Brain pericyte (primary cell): ENCODE measurements around the gene UBASH3A.

Source experiments
- DNase-seq: peaks from one replicate; pipeline ENCODE4 v3.0.0-alpha.2; 2012; ENCODE audit warnings: low read depth, low spot score

UBASH3A gene

GRCh38 chr21:42374864-42375499 is 28.7 kb upstream of the UBASH3A start:
- DNase-seq: no peak

- DNase-seq: no peak
Measured at GRCh38 chr21:42375506-42375905, 28.2 kb upstream of the UBASH3A start.

DNA sequence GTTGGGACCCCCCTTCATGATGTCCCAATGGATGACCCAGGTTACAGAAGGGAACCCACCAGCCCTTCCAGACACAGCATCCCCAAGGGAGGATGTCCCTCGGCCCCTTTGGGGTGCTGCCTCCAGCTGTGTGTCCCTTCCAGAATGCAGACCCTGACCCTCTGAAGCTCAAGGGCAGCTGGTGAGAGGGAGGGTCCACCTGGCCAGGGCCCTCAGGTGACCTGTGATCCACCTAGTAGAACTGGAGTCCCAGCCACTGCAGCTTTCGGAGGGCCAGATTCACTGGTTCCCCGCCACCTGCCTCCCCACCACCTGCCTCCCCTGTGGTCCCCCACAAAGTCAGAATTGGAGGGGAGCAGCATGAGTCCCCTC is 27.8 kb upstream of the UBASH3A start:
- no peak for DNase-seq

DNA sequence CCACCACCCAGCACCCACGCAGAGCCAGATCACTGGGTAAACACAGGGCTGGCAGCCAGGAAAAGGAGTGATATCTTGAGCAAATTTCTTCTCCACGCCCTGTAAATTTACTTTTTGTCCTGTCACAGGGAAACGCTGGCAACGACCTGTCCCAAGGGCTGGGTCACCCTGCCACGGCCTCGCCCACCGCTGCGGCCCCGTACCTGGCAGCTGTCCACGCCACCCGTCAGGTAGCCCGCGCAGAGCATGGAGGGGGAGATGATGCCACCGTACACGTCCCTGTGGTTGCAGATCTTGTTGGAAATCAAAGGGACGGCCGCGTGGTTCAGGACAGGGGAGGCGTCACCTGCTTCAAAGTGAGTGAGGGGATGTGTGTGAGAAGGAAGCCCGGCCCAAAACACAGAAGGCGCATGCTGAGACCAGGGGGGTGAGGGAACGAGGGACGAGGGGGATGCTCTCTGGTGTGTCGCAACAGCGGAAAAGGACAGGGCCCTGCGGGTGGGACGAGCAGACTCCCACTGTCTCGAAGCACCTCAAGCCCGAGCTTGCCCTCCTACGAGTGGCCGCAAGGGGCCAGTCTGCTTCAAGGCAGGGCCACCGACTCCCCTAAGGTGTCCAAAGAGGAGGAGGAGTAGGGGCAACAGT is 27.2 kb upstream of the UBASH3A start:
- DNase-seq: no peak

DNA sequence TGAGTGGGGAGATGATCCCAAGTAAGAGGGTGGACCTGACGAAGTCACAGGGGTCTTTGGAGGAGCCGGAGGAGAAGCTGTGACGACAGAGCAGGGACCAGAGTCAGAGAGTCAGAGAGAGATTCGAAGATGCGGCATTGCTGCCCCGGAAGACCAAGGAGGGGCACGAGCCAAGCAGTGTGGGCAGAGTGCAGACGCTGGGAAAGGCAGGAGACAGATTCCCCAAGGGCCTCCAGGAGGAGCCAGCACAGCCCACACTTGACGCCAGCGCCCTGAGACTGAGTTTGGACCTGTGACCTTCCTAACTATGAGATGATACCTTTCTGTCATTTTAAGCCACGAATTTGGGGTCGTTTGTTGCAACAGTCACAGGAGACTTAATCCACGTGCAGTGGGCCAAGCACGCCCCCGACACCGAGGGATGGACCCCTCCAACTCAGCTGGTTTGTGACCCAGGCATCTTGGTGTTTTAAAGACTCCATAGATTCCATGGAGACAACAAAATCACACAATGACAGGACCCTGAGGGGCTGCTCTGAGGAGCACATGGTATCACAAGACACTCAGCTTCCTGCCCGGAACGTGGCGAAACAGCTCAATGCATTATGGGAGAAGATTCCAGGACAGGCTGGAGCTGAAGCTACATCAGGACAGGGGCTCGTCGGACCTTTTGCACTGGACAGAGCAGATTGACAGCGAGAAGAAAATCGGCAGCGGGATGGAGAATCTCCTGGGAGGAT is 26.3 kb upstream of the UBASH3A start:
- DNase-seq: no peak

- no peak for DNase-seq
Measured at GRCh38 chr21:42377951-42378340, 25.8 kb upstream of the UBASH3A start.

DNA sequence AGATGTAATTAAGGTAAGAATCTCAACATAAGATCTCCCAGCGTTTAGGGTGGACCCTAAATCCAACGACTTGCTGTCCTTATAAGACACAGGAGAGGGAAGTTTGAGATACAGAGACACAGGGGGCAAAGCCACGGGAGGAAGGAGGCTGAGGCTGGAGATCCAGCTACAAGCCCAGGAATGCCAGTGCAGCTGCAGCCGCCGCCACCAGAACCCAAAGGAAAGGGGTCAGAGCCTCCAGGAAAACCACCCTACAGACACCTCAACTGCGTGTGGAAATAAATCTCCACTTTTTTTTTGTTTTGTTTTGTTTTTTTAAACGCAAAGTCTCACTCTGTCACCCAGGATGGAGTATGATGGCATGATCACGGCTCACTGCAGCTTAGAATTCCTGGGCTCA is 25.3 kb upstream of the UBASH3A start:
- DNase-seq: no peak

DNA sequence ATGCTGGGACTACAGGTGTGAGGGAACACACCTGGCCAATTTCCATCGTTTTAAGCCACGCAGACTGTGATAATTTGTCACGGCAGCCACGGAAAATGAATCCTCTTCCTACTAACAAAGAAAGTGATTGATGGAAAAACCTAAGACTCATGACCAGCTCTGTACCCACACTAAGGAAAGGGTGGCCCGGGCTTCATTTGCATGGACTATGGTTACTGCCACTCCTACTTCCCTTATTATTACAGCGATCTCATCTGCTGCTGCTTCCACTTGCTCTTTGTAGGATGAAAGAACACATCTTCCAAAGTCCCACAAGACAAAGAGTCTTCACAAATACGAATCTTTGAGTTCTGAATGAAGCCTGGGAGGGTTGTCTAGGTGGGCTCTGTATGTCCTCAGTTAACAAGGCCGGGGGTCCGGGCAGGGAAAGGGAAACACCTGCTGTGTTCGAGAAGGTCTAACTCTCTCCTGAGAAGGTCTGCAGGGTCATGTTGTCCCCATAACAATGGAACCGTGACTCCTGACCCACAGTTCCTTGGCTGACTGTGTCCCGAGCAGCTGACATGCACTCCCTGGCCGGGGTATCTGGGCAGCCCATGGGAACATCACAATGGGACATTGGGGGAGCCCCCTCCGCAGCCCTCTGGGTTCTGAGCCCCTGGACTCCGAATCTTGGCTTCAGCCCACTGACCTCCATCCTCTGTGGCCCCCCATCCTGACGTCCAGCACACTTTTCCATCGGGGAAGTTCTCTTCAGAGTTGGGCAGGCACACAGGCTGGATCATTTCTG is 24.1 kb upstream of the UBASH3A start:
- DNase-seq: no peak

GRCh38 chr21:42381347-42381984 is 22.2 kb upstream of the UBASH3A start:
- DNase-seq: no peak

DNA sequence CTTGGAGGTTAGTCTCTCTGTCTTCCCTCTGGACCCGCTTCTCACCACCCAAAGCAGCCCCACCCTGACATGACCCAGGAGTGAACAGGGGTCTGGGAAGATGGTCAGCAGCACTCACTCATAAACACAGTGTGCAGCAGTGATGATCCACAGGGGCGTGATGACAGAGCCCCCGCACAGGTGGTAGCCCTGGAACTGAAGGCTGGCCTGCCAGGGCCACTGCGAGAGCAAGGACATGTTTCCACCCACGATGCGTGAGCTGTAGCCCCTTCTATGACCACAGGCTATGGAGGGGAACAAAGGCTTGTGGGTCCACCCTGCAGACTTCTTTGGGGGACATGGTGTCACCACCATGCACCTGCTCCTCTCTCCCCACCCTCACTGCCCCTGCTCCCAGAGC is 20.8 kb upstream of the UBASH3A start:
- DNase-seq: no peak

DNA sequence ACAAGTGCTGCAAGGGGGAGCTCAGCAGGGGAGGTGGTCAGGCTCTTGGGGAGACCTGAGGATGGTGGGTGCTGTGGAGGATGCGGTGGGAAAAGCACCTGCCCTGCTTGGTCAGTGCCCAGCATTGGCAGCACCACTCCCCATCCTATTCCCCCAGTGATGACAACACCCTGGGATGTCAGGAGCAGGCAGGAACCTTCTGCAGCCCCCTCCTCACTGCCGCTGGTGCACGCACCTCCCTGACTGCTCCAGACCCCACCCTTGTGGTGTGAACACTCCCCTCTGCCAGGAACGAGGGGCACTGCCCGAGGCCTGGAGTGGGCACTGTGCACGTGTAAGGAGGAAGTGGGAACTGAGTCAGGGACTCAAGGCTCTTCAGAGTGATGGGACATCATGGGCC is 20.4 kb upstream of the UBASH3A start:
- no peak for DNase-seq

- no peak for DNase-seq
Measured at GRCh38 chr21:42384156-42384945, 19.4 kb upstream of the UBASH3A start.

DNA sequence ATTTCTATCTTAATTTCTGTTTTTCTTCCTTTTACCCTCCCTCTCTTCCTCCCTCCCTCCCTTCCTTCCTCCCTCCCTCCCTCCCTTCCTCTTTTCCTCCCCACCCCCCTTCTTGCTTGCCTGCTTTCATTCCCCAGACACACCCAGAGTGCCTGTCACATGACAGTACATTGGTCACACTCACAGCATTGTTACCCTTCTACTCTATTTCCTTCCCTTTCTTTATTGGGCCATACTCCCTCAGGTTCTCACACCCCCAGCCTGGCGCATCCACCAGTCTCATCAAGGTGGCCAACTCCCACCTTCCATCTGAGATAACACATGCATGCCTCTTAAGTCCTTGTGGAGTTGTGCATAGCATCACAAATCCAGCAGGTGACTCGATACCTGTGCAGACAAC is 18.7 kb upstream of the UBASH3A start:
- no peak for DNase-seq

- DNase-seq: no peak
Measured at GRCh38 chr21:42385619-42386018, 18.1 kb upstream of the UBASH3A start.

DNA sequence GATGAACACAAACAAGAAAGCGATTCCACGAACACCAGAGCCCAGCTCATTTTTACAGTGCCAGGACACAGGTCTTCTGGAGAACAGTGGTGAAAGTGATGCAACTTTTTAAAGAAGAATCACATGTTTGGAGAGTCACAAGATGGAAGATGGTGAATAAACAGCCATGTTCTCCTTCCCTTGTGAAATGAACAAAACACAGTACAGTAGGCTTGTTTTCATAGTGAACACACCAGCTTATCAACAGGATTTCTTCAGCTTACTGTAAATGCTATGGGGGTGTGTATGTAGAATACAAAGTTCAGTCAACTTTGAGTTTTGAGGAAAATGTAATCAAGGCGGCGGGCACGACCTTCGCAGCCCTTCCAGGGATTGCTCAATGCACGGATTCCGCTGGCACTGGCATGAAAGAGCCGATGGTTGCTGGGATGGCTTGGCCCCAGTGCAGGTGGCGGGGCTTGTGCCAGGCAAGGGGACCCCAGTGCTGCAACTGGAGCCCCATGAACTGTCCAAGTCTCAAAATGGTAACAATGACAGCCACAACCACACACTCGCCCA is 17.6 kb upstream of the UBASH3A start:
- no peak for DNase-seq

DNA sequence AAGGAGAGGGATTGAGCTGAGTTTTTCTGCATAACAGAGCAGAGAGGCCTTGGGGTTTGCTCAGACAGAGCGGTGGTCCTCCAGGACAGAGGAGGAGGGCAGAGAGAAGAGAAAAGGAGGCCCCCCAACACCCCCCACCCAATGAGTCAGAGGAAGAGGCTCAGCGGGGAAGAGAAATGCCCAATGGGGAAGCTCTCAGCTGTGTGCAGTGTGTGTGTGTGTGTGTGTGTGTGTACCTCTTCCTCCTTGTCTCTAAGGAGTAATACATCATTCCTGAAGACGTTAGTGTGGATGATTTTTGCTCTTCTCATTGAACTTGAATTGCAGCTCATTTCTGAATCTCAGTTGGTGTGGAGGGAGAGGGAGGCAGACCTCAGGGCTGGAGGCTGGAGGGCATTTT is 16.5 kb upstream of the UBASH3A start:
- DNase-seq: no peak

DNA sequence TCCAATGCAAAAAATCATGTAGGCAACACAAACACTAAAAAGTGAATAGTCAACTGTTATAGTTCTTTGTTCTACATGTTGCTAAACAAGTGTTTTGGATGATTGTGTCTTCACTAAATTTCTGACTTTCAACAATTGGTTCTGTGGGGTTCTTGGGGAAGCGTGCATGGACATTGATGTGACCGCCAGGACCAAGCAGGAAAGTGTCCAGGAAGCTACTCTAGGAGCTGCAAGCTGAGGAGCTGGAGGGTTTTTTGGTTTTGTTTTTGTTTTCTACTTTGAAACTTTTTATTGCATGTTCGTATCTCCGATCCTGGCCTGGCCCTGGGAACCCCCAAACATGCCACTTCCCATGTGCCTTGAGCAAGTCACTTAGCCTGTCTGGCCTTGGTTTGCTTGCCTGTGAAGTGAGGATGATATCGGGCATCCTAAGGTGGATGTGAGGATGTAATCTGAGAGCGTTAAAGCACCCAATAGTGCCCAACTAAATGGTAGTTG is 15.8 kb upstream of the UBASH3A start:
- DNase-seq: no peak

DNA sequence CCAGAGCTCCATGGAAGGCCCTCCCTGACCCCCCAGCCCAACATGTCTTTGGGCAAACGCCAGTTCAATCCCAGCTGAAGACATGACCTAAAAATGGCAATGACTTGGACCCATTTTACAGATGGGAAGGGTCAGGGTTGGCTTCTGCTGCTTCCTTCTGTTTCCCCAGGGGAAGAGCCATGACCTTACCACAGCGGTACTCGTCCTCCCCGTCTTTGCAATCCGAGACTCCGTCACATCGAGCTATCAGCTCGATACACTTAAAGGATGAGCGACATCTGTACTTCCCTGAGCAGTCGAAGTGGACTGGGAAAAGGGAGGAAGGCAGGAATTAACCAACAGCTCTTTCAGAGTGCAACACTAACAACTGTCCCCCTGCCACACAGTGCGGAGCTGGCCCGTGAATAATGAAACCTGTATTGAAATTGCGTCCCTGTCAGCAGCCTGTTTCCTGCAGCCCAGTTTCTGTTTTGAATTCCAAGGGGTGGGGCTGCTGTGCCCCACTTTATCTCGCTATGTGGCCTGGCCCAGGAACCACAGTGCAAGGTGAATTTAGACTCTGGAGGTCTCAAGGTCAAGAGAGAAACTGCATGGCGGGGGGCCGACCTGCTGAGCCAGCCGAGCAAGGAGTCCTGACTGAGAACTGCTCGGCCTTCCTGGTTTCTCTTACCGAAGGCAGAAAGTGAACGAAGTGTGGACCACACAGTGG is 14.8 kb upstream of the UBASH3A start:
- no peak for DNase-seq

DNA sequence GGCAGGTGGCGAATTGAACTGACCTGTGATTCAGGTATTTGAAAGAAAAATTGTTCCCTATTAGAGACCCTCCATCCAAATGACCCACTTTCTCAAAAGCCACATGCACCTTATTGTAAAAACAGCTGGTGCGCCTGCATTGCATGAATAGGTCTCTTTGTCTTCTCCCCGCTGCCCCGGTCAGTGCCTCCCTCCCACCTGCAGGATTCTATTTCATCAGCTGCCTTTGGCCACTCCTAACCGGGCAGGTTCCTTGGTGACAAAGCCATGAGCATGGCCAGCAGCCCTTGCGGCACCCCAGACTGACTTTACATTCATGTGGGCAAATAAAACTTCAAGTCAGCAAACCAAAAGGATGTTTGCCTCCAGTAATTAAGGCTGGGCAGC is 14.3 kb upstream of the UBASH3A start:
- DNase-seq: no peak

- no peak for DNase-seq
Measured at GRCh38 chr21:42390193-42390592, 13.5 kb upstream of the UBASH3A start.
